Measurements from ENCODE around the gene CHAF1B. TPM values are rescaled to one million over a fixed set of nuclear protein-coding genes. Genes with fewer than 3 reads are reported as not detected.

Gene CHAF1B
- total and polyA plus RNA-seq, 2 of the 8 experiments (the other 6 are each of a cell fraction or from before 2014, with no cell fraction given), result 11.8 to 23.1 TPM

GRCh38 chr21:36403713-36404112, 18.5 kb downstream of the CHAF1B start (continued):
- no peak for TF ChIP-seq CHD7 (IDR thresholded peaks at IDR 0.05; ENCODE audit: insufficient replicate concordance, low read length)
- no peak for TF ChIP-seq MAX (IDR thresholded peaks at IDR 0.05)
- TF ChIP-seq NRF1 (IDR thresholded peaks at IDR 0.05; ENCODE audit: low read depth, low read length), result no peak
- TF ChIP-seq RNF2 (IDR thresholded peaks at IDR 0.05; ENCODE audit: borderline replicate concordance, low read depth, low read length, missing control alignments, poor library complexity, severe bottlenecking), result no peak
- TF ChIP-seq CHD2 (IDR thresholded peaks at IDR 0.05; ENCODE audit: low read length), result no peak
- TF ChIP-seq EZH2 (IDR thresholded peaks at IDR 0.05; ENCODE audit: low read depth, low read length, severe bottlenecking), result no peak
- TF ChIP-seq HDAC2 (IDR thresholded peaks at IDR 0.05; ENCODE audit: borderline replicate concordance in 1 of 2, low read depth in 2 of 2, low read length in 2 of 2), result no peak
- no peak for TF ChIP-seq RBBP5 (IDR thresholded peaks at IDR 0.05; ENCODE audit: borderline replicate concordance, low read depth, low read length)
- no peak for TF ChIP-seq JUN (IDR thresholded peaks at IDR 0.05; ENCODE audit: low read depth, low read length)
- no peak for TF ChIP-seq ZNF274 (IDR thresholded peaks at IDR 0.05; ENCODE audit: borderline replicate concordance, extremely low read depth, low read length)
- TF ChIP-seq SP2 (IDR thresholded peaks at IDR 0.05; ENCODE audit: low read length), result no peak

Data from H1 (cell line).